Medulla oblongata (tissue), 1 donor: Measurements from ENCODE around the gene SNRPN.
"Not testable (repeated sequence)": the region's sequence is repeated elsewhere in the genome, so short reads cannot be mapped to it uniquely, and the experiment has no call there.

Experiments used
- DNase-seq: peaks from one replicate; pipeline ENCODE4 v3.0.0-alpha.2; 2015; ENCODE audit errors: extremely low spot score

The SNRPN gene

GRCh38 chr15:24971052-24971451, 16.3 kb downstream of the SNRPN start:
- no peak for DNase-seq

- no peak for DNase-seq
These were observed 17.0 kb downstream of the SNRPN start for GRCh38 chr15:24971772-24972171.

- DNase-seq, result not testable (repeated sequence)
These were observed 17.9 kb downstream of the SNRPN start for GRCh38 chr15:24972707-24973106.

DNA sequence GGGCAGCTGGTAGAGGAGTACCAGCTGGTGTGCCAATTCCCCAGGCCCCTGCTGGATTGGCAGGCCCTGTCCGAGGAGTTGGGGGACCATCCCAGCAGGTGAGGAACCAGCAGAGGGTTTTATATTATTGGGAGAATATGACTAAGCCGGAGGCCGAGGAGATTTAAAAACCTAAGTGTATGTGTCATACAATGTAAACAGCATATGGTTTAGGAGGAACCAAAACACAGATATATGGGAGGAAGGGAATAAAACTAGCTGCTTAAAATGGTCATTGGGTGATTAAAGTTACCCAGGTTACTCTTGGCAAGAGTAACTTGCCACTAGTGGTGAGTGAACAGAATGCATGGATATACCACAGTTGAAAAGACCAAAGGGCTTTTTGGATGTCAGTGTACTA, 22.1 kb downstream of the SNRPN start:
- DNase-seq, result no peak

DNA sequence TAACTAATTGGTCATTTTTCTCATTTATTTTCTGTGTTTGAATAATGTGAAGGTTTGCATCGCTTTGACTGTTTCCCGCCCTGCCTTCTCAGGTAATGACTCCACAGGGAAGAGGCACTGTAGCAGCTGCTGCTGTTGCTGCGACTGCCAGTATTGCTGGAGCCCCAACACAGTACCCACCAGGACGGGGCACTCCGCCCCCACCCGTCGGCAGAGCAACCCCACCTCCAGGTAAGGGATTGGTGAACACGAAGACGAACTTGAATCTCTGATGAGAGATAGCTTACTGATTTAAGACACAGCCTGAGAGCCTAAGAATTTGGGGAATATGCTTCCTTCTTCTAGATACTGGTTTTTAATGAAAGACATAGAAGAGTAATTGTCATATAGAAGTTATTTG, 22.9 kb downstream of the SNRPN start:
- DNase-seq, result no peak

DNA sequence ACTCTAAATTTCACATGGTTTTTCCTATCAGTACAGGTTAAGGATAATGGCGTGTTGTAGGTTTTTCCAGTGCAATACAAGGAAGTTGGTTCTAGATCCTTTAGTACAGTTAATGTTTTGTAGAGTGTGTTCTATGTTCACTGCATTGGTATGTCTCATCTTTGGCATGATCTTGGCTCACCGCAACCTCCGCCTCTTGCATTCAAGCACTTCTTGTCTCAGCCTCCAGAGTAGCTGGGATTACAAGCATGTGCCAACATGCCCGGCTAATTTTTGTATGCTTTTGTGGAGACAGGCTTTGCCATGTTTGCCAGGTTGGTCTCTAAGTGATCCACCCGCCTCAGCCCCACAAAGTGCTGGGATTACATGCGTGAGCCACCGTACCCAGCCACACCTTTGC, 30.4 kb downstream of the SNRPN start:
- DNase-seq, result no peak

DNA sequence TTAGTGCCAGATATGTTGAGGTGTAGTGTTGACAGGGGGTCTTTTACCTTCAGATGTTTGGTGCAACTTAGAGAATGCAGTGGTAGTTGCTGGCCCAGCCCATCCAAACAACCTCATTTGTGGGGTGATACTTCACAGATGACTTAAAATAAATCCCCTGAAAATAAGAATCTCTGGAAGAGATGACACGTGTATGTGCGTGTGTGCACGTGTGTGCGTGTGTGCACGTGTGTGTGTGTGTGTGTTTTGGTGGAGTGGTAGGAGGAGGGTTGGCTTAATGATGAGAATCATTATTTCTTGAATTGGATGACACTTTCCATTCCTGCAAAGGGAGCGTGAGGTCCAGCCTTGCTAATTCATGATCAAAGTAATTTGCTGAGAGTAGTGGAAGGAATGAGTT, 31.9 kb downstream of the SNRPN start:
- no peak for DNase-seq

GRCh38 chr15:25019434-25019833, 64.6 kb downstream of the SNRPN start:
- DNase-seq, result no peak

- no peak for DNase-seq
These were observed 67.4 kb downstream of the SNRPN start for GRCh38 chr15:25022233-25022632.
